Type B pancreatic cell (in vitro differentiated cells): ENCODE results near the gene AKAP13. TPM values are rescaled to one million over a fixed set of nuclear protein-coding genes. Genes with fewer than 3 reads are reported as not detected.

Experiments used
- DNase-seq: peaks from one replicate; pipeline ENCODE4 v3.0.0; 2021; ENCODE audit warnings: mixed read lengths; ENCODE audit not compliant: unreplicated experiment; ENCODE audit errors: extremely low spot score
- H3K27ac Mint-ChIP-seq: 2 replicates; pipeline ENCODE4 v1.8.0; 2021; ENCODE audit warnings: mild to moderate bottlenecking, mixed read lengths
- H3K27me3 Mint-ChIP-seq: 2 replicates; pipeline ENCODE4 v1.8.0; 2021; ENCODE audit warnings: mixed read lengths
- H3K36me3 Mint-ChIP-seq: 2 replicates; pipeline ENCODE4 v1.8.0; 2021; ENCODE audit warnings: mixed read lengths
- H3K4me1 Mint-ChIP-seq: one replicate; pipeline ENCODE4 v1.8.0; 2021; ENCODE audit warnings: mixed read lengths; ENCODE audit not compliant: unreplicated experiment
- H3K4me3 Mint-ChIP-seq: 2 replicates; pipeline ENCODE4 v1.8.0; 2021; ENCODE audit warnings: mild to moderate bottlenecking, mixed read lengths
- H3K9me3 Mint-ChIP-seq: 2 replicates; pipeline ENCODE4 v1.8.0; 2021; ENCODE audit warnings: mixed read lengths
- total RNA-seq: library from RNA; stranded (reverse); gene quantifications from 2 replicates; pipeline ENCODE4 v1.2.1, GENCODE V29; 2021; ENCODE audit warnings: low replicate concordance
- TF ChIP-seq, protein P1 (sequence below): fragments of 200-600 bp; sonication (generic); conservative IDR thresholded peaks from 2 replicates; pipeline ENCODE4 v1.5.0; 2021; ENCODE audit warnings: antibody characterized with exemption, mild to moderate bottlenecking

The AKAP13 gene
- total RNA-seq, 1 donor from 2014 or later, result 75.7 TPM

DNA sequence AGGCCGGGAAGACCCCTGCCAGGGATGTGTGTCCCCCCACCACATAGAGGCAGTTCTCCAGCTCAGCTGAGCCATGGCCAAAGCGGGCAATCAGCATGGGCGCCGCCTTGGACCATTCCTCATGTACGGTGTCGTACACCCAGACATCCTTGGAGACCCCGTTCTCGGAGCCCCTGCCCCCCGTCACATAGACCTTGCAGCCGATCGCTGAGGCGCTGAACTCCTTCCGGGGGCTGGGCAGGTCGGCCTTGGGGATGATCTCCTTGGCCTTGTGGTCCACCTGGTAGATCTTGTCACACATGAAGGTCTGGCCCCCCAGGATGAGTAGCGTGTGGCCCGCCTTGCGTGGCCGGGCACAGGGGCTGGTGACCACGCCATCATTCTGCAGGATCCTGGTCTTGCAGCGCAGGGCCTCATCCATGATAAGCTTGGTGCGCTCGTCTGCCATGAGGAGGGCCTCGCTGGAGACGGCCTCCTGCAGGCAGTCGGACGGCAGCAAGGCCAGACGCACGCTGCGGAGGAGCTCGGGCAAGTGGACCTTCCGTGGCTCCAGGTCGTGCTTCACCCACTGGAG, 388.3 kb downstream of the AKAP13 start:
- TF ChIP-seq, protein P1, sequence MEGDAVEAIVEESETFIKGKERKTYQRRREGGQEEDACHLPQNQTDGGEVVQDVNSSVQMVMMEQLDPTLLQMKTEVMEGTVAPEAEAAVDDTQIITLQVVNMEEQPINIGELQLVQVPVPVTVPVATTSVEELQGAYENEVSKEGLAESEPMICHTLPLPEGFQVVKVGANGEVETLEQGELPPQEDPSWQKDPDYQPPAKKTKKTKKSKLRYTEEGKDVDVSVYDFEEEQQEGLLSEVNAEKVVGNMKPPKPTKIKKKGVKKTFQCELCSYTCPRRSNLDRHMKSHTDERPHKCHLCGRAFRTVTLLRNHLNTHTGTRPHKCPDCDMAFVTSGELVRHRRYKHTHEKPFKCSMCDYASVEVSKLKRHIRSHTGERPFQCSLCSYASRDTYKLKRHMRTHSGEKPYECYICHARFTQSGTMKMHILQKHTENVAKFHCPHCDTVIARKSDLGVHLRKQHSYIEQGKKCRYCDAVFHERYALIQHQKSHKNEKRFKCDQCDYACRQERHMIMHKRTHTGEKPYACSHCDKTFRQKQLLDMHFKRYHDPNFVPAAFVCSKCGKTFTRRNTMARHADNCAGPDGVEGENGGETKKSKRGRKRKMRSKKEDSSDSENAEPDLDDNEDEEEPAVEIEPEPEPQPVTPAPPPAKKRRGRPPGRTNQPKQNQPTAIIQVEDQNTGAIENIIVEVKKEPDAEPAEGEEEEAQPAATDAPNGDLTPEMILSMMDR, result no peak
- Mint-ChIP-seq H3K4me3 (no peak overlapping the region), H3K27ac (no peak overlapping the region), H3K4me1 (peaks cover 24% of the 10 kb centered on the region), H3K9me3 (no peaks in the 10 kb centered on the region), H3K36me3 (no peaks in the 10 kb centered on the region), H3K27me3 (no peaks in the 10 kb centered on the region)
- no peak for DNase-seq

DNA sequence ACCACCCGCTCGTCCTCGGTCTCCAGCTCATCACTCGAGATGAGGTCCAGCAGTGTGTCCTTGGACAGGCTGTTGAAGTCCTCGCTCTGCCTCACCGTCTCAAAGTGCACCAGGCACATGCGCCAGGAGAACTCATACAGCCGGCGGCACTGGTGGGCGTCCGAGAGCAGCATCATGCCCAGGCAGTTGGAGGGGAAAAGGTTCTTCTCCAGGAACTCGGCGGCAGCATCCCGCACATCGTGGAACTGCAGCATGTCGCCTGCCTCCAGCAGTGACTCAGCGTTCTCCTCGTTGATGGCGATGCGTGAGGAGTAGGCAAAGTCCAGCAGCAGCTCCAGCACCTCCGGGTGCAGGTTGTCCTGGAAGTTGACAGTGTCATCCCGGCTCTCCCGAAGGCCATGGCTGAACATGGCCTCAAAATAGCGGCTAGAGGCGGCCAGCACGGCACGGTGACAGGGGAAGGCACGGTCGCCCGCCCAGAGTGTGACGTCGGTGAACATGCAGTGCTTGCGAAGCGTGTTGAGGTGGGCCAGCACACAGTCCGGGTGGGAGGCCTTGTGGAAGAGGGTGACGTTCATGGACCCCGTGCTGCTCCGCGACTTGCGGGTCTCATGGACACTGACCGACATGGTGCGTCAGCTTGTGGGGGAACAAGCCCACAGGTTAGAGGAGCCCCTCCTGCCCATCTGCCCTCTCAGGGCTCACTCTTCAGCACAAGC, 388.9 kb downstream of the AKAP13 start:
- Mint-ChIP-seq H3K36me3 (no peaks in the 10 kb centered on the region), H3K27me3 (no peaks in the 10 kb centered on the region), H3K4me1 (peaks cover 24% of the 10 kb centered on the region), H3K27ac (no peak overlapping the region), H3K9me3 (no peaks in the 10 kb centered on the region), H3K4me3 (no peak overlapping the region)
- TF ChIP-seq, protein P1, result no peak
- DNase-seq, result no peak

DNA sequence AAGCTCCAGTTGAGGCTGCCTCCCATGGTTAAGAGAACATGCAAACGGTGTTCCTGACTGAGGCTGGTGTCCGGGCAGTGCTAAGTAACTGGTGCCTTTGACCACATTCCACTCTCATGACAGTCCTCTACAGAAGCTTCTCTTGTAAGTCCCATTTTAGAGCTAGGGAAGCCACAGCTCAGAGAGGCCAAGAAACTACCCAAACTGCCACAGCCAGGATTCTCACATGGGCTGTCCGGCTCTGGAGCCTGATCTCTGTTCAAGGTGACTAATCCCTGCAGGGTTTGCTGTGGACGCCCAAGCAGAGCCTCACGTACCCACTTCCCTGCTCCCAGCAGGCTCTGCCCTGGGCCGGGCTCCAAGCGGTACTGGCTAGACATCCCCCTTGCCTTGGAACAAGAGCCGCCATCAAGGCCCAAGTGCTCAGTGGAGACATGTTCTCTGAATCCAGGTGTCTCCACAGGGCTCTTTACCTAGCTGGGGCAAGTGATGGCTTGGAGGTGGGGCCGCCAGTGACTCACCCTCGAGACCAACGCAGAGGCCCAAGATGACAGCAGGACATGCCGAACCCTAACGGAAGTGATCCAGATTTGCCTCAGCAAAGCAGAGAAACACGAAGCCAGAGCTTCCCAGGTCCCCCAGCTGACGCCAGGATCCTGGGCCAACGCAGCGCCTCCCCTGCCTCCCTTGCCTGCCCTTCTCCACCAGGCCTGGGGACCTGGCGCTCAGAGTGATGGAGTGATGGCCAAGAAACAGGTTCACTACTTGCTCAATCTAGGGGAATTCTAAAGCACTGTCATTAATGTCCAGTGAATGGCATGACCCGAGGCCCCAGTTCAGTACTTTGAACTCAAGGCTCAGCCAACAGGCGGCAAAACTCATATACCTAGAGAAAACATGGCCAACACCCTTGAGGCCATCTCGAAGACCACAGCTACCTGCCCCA, 390.0 kb downstream of the AKAP13 start:
- Mint-ChIP-seq H3K36me3 (no peaks in the 10 kb centered on the region), H3K9me3 (no peaks in the 10 kb centered on the region), H3K27ac (no peak overlapping the region), H3K27me3 (no peaks in the 10 kb centered on the region), H3K4me3 (no peak overlapping the region), H3K4me1 (peaks cover 24% of the 10 kb centered on the region)
- DNase-seq, result no peak
- TF ChIP-seq, protein P1, result no peak

DNA sequence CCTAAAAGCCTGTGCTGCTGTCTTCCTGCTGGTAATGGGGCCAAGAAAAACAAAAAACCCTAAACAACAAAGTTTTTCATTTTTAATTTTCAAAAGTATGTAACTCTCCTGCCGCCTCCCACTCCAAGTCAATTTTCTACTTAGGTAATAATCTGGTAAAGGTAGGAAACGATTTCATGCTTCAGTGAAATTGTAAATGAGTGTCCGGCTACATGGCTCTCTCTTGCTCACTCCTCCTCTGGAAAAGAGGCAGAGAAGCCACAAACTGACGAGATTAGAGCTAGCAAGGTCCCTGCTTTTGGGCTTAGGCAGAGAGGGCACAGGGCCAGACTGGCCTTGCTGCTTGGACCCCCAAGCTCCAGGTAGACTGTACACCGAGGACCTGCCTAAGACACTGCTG, 390.9 kb downstream of the AKAP13 start:
- H3K27ac Mint-ChIP-seq, result no peak overlapping the region
- no peak for DNase-seq
- TF ChIP-seq, protein P1, result no peak
- H3K9me3 Mint-ChIP-seq, result no peaks in the 10 kb centered on the region
- H3K4me1 Mint-ChIP-seq, result peaks cover 21% of the 10 kb centered on the region
- no peak overlapping the region for H3K4me3 Mint-ChIP-seq
- H3K27me3 Mint-ChIP-seq, result no peaks in the 10 kb centered on the region
- no peaks in the 10 kb centered on the region for H3K36me3 Mint-ChIP-seq

DNA sequence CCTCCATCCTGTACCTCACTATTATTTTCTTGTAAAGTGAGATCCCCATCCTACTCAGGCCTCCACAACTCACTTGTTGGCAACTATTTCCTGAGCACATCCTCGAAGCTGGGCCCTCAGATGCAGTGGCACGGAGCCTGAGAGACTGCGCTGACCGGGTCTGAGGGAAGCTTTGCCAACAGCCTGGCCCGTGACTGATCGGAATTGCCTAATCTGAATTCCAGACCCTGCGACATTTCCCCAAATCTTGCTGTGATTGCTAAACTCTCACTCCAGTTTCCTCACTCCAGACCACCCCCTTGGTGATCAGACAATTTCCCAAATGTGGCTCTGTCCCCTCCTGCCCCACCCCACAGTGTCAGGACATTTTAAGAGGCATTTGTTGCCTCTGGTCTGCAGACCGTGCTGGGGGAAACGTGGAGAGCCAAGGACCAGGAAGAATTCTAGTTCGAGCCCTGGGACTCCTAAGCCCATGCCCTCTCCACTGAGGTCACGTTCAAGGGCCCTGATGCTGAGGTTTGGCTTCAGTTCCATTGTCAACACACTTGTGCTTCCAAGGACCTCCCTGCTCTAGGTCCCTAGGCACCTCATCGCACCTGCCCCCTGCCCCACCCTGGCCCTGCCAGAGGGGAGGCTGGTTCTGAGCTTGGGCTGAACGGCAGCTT, 391.5 kb downstream of the AKAP13 start:
- H3K9me3 Mint-ChIP-seq, result no peaks in the 10 kb centered on the region
- no peaks in the 10 kb centered on the region for H3K27me3 Mint-ChIP-seq
- no peak overlapping the region for H3K27ac Mint-ChIP-seq
- peaks cover 17% of the 10 kb centered on the region for H3K4me1 Mint-ChIP-seq
- H3K36me3 Mint-ChIP-seq, result no peaks in the 10 kb centered on the region
- TF ChIP-seq, protein P1, result no peak
- no peak overlapping the region for H3K4me3 Mint-ChIP-seq
- DNase-seq, result no peak
